Keratinocyte (primary cell): ENCODE results near the gene BICDL2. TPM values are rescaled to one million over a fixed set of nuclear protein-coding genes. Genes with fewer than 3 reads are reported as not detected.
"Not testable (repeated sequence)": the region's sequence is repeated elsewhere in the genome, so short reads cannot be mapped to it uniquely, and the experiment has no call there.

Experiments used
- DNase-seq: peaks from one replicate; pipeline ENCODE4 v3.0.0-alpha.2; 2011; ENCODE audit warnings: low read depth, missing footprints, low spot score
- FAIRE-seq: peaks from 2 replicates; lab custom pipeline; 2011; peaks lifted over from hg19 to GRCh38; lab: Jason Lieb, UNC
- H2AFZ ChIP-seq: 2 replicates; pipeline ENCODE4 v1.6.0; 2012; ENCODE audit warnings: low read length, control low read depth, inconsistent platforms; ENCODE audit not compliant: control insufficient read depth
- H3K27ac ChIP-seq: 2 replicates; pipeline ENCODE4 v1.5.1; 2011; ENCODE audit warnings: low read length; ENCODE audit not compliant: control insufficient read depth, insufficient read depth
- H3K27me3 ChIP-seq: 3 replicates; pipeline ENCODE4 v1.6.0; 2011; ENCODE audit warnings: low read length; ENCODE audit not compliant: control insufficient read depth, insufficient read depth; ENCODE audit errors: extremely low read depth
- H3K36me3 ChIP-seq, 2 experiments: 2 replicates in 1 of 2; 3 replicates in 1 of 2; pipeline ENCODE4 v1.5.1; 2011; ENCODE audit warnings: low read length in 2 of 2, mild to moderate bottlenecking in 1 of 2; ENCODE audit not compliant: control insufficient read depth in 2 of 2, insufficient read depth in 2 of 2; ENCODE audit errors: extremely low read depth in 1 of 2
- H3K4me1 ChIP-seq: 3 replicates; pipeline ENCODE4 v1.5.1; 2011; ENCODE audit warnings: low read length; ENCODE audit not compliant: control insufficient read depth, insufficient read depth; ENCODE audit errors: extremely low read depth
- H3K4me2 ChIP-seq: 3 replicates; pipeline ENCODE4 v1.6.0; 2011; ENCODE audit warnings: low read depth, low read length; ENCODE audit not compliant: control insufficient read depth, insufficient read depth; ENCODE audit errors: extremely low read depth
- H3K4me3 ChIP-seq, 3 experiments: fragments of 200-600 bp in 1 of 3; sonication (generic) in 1 of 3; 2 replicates in 2 of 3; 3 replicates in 1 of 3; pipeline ENCODE4 v1.5.1; 2011 to 2016; ENCODE audit warnings: low read length in 3 of 3, mild to moderate bottlenecking in 3 of 3, control low read depth in 2 of 3, inconsistent platforms in 1 of 3, low read depth in 1 of 3, mixed read lengths in 1 of 3, mixed run types in 1 of 3, moderate library complexity in 1 of 3; ENCODE audit not compliant: control insufficient read depth in 2 of 3, insufficient read depth in 2 of 3; ENCODE audit errors: extremely low read depth in 1 of 3
- H3K79me2 ChIP-seq: 2 replicates; pipeline ENCODE4 v1.6.0; 2012; ENCODE audit warnings: low read length; ENCODE audit not compliant: control insufficient read depth, insufficient read depth
- H3K9ac ChIP-seq: 3 replicates; pipeline ENCODE4 v1.6.0; 2011; ENCODE audit warnings: low read length; ENCODE audit not compliant: control insufficient read depth, insufficient read depth; ENCODE audit errors: extremely low read depth
- H3K9me1 ChIP-seq: 3 replicates; pipeline ENCODE4 v1.6.0; 2011; ENCODE audit warnings: low read length; ENCODE audit not compliant: control insufficient read depth, insufficient read depth; ENCODE audit errors: extremely low read depth
- H3K9me3 ChIP-seq: 2 replicates; pipeline ENCODE4 v1.5.1; 2012; ENCODE audit warnings: low read depth, low read length; ENCODE audit not compliant: control insufficient read depth
- H4K20me1 ChIP-seq: 3 replicates; pipeline ENCODE4 v1.6.0; 2011; ENCODE audit warnings: low read length; ENCODE audit not compliant: control insufficient read depth, insufficient read depth; ENCODE audit errors: extremely low read depth
- CTCF ChIP-seq, 3 experiments: IDR thresholded peaks in 1 of 3; conservative IDR thresholded peaks in 1 of 3; optimal IDR thresholded peaks in 1 of 3; 2 replicates in 2 of 3; 3 replicates in 1 of 3; pipeline versions ENCODE3 to v1.5.1; 2011; ENCODE audit warnings: low read length in 3 of 3, mild to moderate bottlenecking in 3 of 3, moderate library complexity in 2 of 3, control low read depth in 1 of 3, inconsistent platforms in 1 of 3; ENCODE audit not compliant: insufficient read depth in 2 of 3; ENCODE audit errors: extremely low read depth in 1 of 3
- EZH2 ChIP-seq: IDR thresholded peaks from one replicate; pipeline ENCODE4 v1.6.1; 2012; ENCODE audit warnings: inconsistent platforms, mild to moderate bottlenecking, low read length, moderate library complexity
- dilution Hi-C: fragments of 300-500 bp; cut with MboI; formaldehyde crosslinking; loops from one replicate; pipeline ENCODE4 v1.7.0; 2020; ENCODE audit warnings: low sequenced_read_pairs; ENCODE audit not compliant: extremely low pct_ligation_motif_present
- polyA plus RNA-seq, 5 experiments: library from polyadenylated mRNA; depleted of rRNA in 3 of 5; stranded (reverse) in 3 of 5; stranded (forward) in 1 of 5; unstranded in 1 of 5; fragments of >200 nt; gene quantifications; 1 replicate in 1 of 5; 2 replicates in 3 of 5; 3 replicates in 1 of 5; pipeline versions ENCODE4 v1.2.1 to v1.2.3, GENCODE V29; 2011 to 2012; ENCODE audit warnings: missing spikeins in 2 of 5, low read depth in 1 of 5, low replicate concordance in 1 of 5

Gene BICDL2
- polyA plus RNA-seq, 1 donor (not counting 4 experiments of a cell fraction or from before 2014, with no cell fraction given): 1.3 TPM

GRCh38 chr16:3054965-3055733 lies 18.4 kb upstream of the BICDL2 start:
- H3K4me3 ChIP-seq: no peak overlapping the region
- no peaks in the 10 kb centered on the region for H3K9me1 ChIP-seq
- H3K36me3 ChIP-seq: peaks cover 0 to 6% of the 10 kb centered on the region in 2 experiments
- no peak overlapping the region for H2AFZ ChIP-seq
- H3K4me2 ChIP-seq: no peak overlapping the region
- TF ChIP-seq CTCF (optimal IDR thresholded peaks at IDR 0.05 in 1 of 3, IDR thresholded peaks at IDR 0.05 in 1 of 3, conservative IDR thresholded peaks at IDR 0.05 in 1 of 3; ENCODE audit: extremely low read depth in 1 of 3, insufficient read depth in 2 of 3, low read length in 3 of 3): no peak
- no peak for TF ChIP-seq EZH2
- H3K9me3 ChIP-seq: no peaks in the 10 kb centered on the region
- peaks cover 8% of the 10 kb centered on the region for H3K4me1 ChIP-seq
- FAIRE-seq (no peak), DNase-seq (no peak)
- H3K27me3 ChIP-seq: peaks cover 2% of the 10 kb centered on the region
- H3K79me2 ChIP-seq: no peaks in the 10 kb centered on the region
- dilution Hi-C loops: no loop called here
- no peaks in the 10 kb centered on the region for H4K20me1 ChIP-seq
- no peak overlapping the region for H3K27ac ChIP-seq
- H3K9ac ChIP-seq: no peak overlapping the region

- FAIRE-seq, H2AFZ ChIP-seq, H3K9me1 ChIP-seq, H3K36me3 ChIP-seq, H3K4me3 ChIP-seq, H4K20me1 ChIP-seq, DNase-seq, dilution Hi-C loops, H3K9me3 ChIP-seq, H3K27me3 ChIP-seq, H3K79me2 ChIP-seq, H3K27ac ChIP-seq, H3K4me2 ChIP-seq, H3K4me1 ChIP-seq, H3K9ac ChIP-seq: not testable (repeated sequence)
Measured at GRCh38 chr16:3053330-3053710, 16.6 kb upstream of the BICDL2 start.

- FAIRE-seq, dilution Hi-C loops, H4K20me1 ChIP-seq, H3K27ac ChIP-seq, H3K4me1 ChIP-seq, H3K4me3 ChIP-seq, H2AFZ ChIP-seq, H3K9me3 ChIP-seq, H3K79me2 ChIP-seq, H3K9me1 ChIP-seq, H3K4me2 ChIP-seq, DNase-seq, H3K36me3 ChIP-seq, H3K9ac ChIP-seq: not testable (repeated sequence)
- peaks cover 13% of the 10 kb centered on the region for H3K27me3 ChIP-seq
Measured at GRCh38 chr16:3052571-3053329, 16.0 kb upstream of the BICDL2 start.
